22Rv1 (cell line): ENCODE results near the gene NBL1.
"Not testable (repeated sequence)": the region's sequence is repeated elsewhere in the genome, so short reads cannot be mapped to it uniquely, and the experiment has no call there.

ENCODE experiments used
- H3K27ac ChIP-seq: fragments of 450-650 bp; 2 replicates; pipeline ENCODE4 v1.5.1; 2017
- ZFX ChIP-seq: fragments of 450-650 bp; IDR thresholded peaks from 2 replicates; pipeline ENCODE4 v1.6.1; 2017; ENCODE audit warnings: antibody characterized with exemption, borderline replicate concordance
- TF ChIP-seq, protein P1 (sequence below): fragments of 450-650 bp; IDR thresholded peaks from 2 replicates; pipeline ENCODE4 v1.5.1; 2017; ENCODE audit warnings: mild to moderate bottlenecking

Gene NBL1

GRCh38 chr1:19632211-19632610, 11.9 kb upstream of the NBL1 start:
- no peak for TF ChIP-seq ZFX
- TF ChIP-seq, protein P1, sequence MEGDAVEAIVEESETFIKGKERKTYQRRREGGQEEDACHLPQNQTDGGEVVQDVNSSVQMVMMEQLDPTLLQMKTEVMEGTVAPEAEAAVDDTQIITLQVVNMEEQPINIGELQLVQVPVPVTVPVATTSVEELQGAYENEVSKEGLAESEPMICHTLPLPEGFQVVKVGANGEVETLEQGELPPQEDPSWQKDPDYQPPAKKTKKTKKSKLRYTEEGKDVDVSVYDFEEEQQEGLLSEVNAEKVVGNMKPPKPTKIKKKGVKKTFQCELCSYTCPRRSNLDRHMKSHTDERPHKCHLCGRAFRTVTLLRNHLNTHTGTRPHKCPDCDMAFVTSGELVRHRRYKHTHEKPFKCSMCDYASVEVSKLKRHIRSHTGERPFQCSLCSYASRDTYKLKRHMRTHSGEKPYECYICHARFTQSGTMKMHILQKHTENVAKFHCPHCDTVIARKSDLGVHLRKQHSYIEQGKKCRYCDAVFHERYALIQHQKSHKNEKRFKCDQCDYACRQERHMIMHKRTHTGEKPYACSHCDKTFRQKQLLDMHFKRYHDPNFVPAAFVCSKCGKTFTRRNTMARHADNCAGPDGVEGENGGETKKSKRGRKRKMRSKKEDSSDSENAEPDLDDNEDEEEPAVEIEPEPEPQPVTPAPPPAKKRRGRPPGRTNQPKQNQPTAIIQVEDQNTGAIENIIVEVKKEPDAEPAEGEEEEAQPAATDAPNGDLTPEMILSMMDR, result no peak
- H3K27ac ChIP-seq, result no peak overlapping the region

DNA sequence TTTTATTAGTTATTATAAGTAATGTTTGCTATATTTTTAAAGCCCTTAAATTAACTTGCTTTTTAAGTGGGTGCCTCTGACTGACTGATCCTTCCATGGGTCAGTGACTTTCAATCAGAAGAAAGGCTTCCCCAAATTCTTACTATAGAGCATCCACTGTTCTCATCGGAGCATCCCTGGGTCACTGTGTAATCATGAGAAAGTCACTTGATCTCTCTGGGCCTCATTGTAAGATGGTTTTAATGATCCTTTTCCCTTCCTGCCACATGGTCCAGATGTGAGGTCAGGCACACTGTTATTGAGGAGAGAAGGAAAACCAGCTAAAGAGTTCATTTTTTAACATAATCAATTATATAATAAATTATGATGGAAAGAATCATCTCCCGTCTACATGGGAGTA, 11.0 kb upstream of the NBL1 start:
- no peak for TF ChIP-seq ZFX
- TF ChIP-seq, protein P1, result no peak
- no peak overlapping the region for H3K27ac ChIP-seq

DNA sequence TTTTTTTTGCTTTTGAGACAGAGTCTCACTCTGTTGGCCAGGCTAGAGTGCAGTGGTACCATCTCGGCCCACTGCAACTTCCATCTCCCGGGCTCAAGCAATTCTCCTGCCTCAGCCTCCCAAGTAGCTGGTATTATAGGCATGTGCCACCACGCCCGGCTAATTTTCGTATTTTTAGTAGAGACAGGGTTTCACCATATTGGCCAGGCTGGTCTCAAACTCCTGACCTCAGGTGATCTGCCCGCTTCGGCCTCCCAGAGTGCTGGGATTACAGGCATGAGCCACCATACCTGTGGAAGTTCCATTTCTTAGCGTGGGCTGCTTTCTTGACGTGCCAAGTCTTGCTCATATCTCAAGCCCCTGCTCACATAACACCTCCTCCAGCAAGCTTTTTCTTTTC, 9.0 kb upstream of the NBL1 start:
- H3K27ac ChIP-seq, result not testable (repeated sequence)

- H3K27ac ChIP-seq, result no peak overlapping the region
- TF ChIP-seq ZFX, result no peak
- TF ChIP-seq, protein P1, result no peak
Measured at GRCh38 chr1:19635646-19636045, 8.5 kb upstream of the NBL1 start.

DNA sequence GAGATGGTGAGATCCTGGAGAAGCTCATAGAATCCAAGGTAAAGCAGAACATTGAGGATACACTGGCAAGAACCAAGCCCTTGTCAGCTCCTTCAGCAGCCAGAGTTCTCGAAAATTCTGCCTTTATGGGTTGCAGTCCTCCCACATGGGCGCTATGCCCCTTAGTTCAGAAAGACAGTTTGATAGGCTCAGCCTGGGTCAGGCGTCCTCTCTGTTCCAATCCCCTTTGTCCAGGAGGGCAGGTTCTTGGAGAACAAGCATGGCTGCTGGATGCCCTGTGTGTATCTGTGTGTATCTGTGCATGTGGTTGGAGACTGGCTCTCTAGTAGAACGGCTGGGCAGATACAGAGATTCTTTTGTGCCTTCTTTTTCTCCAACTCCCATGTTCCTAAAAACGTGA, 8.0 kb upstream of the NBL1 start:
- TF ChIP-seq ZFX, result no peak
- TF ChIP-seq, protein P1, result no peak
- H3K27ac ChIP-seq, result no peak overlapping the region

GRCh38 chr1:19636749-19637148, 7.4 kb upstream of the NBL1 start:
- H3K27ac ChIP-seq, result not testable (repeated sequence)

DNA sequence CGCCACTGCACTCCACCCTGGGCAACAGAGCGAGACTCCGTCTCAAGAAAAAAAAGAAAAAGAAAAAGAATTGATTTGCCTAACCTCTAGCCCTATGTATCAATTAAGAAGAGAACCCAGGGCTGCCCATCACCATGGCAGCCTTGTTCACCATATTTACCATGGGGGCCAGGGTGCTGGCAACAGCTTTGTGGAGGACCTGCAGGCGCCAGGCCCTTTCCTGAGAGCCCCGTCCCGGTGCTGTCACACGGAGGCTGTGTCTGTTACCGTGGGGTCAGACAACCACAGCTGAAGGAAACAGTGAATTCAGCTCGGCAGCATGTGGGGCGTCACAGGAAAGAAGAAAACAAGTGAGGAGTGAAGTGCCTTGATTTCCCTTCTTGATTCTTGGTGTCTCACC, 6.5 kb upstream of the NBL1 start:
- no peak overlapping the region for H3K27ac ChIP-seq
- TF ChIP-seq, protein P1, result no peak
- no peak for TF ChIP-seq ZFX

DNA sequence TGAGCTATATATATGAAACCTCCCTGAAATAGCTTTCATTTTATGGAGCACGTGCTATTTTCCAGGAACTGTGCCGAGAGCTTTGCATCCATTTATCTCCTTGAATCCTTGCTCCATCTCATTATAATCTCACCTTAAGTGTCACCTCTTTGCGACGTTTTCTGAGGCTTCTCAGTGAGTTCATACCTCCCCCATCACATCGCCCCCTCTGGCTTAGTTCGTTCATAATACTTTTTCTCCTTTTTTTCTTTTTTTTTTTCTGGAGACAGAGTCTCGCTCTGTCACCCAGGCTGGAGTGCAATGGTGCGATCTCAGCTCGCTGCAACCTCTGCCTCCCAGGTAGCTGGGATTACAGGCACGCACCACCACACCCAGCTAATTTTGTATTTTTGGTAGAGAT, 4.9 kb upstream of the NBL1 start:
- H3K27ac ChIP-seq, result not testable (repeated sequence)

DNA sequence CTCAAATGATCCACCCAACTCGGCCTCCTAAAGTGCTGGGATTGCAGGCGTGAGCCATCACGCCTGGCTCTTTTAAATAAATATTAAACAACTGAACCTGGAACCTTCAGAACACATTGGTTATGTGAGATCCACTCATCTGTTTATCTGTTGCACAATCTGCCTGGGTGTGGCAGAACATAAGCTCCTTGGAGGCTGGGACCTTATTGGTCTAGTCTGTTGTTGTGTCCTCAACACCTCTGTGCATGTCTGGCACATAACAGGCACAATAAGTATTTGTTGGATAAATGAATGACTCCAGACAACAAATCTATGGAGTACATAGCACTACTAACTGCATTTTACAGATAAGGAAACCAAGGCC, 4.1 kb upstream of the NBL1 start:
- TF ChIP-seq, protein P1, result no peak
- TF ChIP-seq ZFX, result no peak
- 0 out of 2 replicates have a peak overlapping the region, but pooled peaks have one; percentile 15 for H3K27ac ChIP-seq
